Effector memory CD4-positive, alpha-beta T cell (primary cell): ENCODE data around the gene EPB41.
"Not testable (repeated sequence)": the region's sequence is repeated elsewhere in the genome, so short reads cannot be mapped to it uniquely, and the experiment has no call there.

ENCODE experiments used
- DNase-seq, 3 donors: peaks; one replicate each; pipeline ENCODE4 v3.0.0-alpha.2; 2020
- H3K27ac ChIP-seq: 2 replicates; pipeline ENCODE4 v1.7.0; 2013; ENCODE audit warnings: mild to moderate bottlenecking, low read length, moderate library complexity; ENCODE audit not compliant: insufficient read depth, poor library complexity, severe bottlenecking
- H3K27me3 ChIP-seq: replicated peaks from 2 replicates; pipeline ENCODE4 v1.7.0; 2013; ENCODE audit warnings: mild to moderate bottlenecking, low read length; ENCODE audit not compliant: insufficient read depth, control insufficient read depth, poor library complexity, severe bottlenecking
- H3K36me3 ChIP-seq: 2 replicates; pipeline ENCODE4 v1.7.0; 2013; ENCODE audit warnings: mild to moderate bottlenecking, low read length, moderate library complexity; ENCODE audit not compliant: control insufficient read depth, insufficient read depth
- H3K4me1 ChIP-seq: 2 replicates; pipeline ENCODE4 v1.7.0; 2013; ENCODE audit warnings: low read length, mild to moderate bottlenecking; ENCODE audit not compliant: control insufficient read depth, insufficient read depth, poor library complexity, severe bottlenecking
- H3K4me3 ChIP-seq: 2 replicates; pipeline ENCODE4 v1.7.0; 2013; ENCODE audit warnings: low read length, low read depth, mild to moderate bottlenecking; ENCODE audit not compliant: insufficient read depth, poor library complexity, severe bottlenecking
- H3K9me3 ChIP-seq: 2 replicates; pipeline ENCODE4 v1.7.0; 2013; ENCODE audit warnings: mild to moderate bottlenecking, low read length, moderate library complexity; ENCODE audit not compliant: control insufficient read depth

The EPB41 gene

DNA sequence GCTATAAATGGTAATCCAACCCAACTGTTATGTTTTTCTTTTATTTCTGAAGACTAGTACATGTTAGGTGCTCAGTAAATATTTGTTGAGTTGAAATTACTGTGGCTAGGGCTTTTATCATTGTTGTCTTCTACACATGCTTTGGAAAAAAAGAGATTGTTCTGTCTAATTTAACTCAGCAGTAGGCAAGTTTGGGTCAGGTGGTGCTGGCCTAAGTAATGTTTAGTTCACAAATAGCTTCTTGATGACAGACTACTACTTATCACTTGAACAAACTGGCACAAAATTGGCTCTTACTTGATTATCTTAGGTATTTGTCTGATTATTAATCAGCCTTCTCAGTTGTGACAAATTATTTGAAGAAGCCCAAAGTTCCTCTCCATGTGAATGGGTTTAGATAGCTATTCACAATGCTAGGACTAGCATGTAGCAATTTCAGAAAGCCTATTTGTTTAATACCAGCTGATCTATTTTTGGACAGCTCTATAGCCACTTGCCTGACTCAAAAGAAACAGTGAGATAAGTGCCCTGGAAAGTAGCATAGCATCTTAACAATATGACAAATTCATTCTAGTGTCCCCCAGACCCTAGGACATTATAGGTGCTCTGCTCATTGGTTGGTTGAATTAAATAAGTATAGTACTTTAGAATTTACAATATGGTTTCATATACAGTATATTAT, 176.7 kb downstream of the EPB41 start:
- H3K4me3 ChIP-seq: no peak overlapping the region
- H3K27me3 ChIP-seq: no peaks in the 10 kb centered on the region
- H3K36me3 ChIP-seq: peaks cover 35% of the 10 kb centered on the region
- H3K9me3 ChIP-seq: no peaks in the 10 kb centered on the region
- H3K4me1 ChIP-seq: no peaks in the 10 kb centered on the region
- DNase-seq: no peak
- H3K27ac ChIP-seq: no peak overlapping the region

DNA sequence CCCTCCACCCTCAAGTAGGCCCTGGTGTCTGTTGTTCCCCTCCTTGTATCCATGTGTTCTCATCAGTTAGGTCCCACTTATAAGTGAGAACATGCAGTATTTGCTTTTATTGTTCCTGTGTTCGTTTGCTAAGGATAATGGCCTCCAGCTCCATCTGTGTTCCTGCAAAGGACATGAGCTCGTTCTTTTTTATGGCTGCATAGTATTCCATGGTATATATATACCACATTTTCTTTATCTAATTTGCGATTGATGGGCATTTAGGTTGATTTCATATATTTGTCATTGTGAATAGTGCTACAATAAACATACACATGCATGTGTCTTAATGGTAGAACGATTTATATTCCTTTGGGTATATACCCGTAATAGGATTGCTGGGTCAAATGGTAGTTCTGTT, 178.3 kb downstream of the EPB41 start:
- not testable (repeated sequence) for DNase-seq, H3K27ac ChIP-seq, H3K27me3 ChIP-seq, H3K4me3 ChIP-seq, H3K4me1 ChIP-seq, H3K9me3 ChIP-seq
- peaks cover 48% of the 10 kb centered on the region for H3K36me3 ChIP-seq

DNA sequence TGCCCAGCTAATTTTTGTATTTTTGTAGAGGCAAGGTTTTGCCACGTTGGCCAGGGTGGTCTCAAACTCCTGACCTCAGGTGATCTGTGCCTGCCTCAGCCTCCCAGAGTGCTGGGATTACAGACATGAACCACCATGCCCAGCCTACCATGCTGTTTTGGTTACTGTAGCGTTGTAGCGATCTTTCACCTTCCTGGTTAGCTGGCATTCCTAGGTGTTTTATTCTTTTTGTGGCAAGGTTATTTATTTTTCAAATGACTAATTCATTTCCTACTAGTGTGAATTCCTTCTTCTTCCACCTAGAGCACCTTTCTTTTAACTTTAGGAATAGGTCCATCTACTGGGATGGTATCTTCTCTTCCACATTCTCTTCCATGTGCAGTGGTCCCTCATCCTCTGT, 180.1 kb downstream of the EPB41 start:
- H3K36me3 ChIP-seq: peaks cover 49% of the 10 kb centered on the region
- no peak for DNase-seq

DNA sequence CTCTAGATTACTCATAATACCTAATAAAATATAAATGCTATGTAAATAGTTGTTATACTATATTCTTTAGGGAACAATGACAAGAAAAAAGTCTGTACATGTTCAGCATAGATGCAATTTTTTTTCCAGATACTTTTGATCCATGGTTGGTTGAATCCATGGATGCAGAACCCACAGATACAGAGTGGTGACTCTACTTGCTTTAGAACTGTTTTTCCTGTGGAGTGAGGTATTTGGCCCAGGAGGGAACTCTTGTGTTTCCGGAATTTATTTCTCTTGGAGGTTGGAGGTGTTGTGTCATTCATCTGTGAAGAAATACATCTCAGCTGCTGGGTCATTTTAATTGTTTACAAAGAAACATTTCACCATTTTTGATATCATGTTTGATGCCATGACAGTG, 180.6 kb downstream of the EPB41 start:
- no peaks in the 10 kb centered on the region for H3K27me3 ChIP-seq
- no peaks in the 10 kb centered on the region for H3K9me3 ChIP-seq
- peaks cover 52% of the 10 kb centered on the region for H3K36me3 ChIP-seq
- no peak overlapping the region for H3K4me3 ChIP-seq
- no peaks in the 10 kb centered on the region for H3K4me1 ChIP-seq
- DNase-seq: no peak
- no peak overlapping the region for H3K27ac ChIP-seq

More for the DNA sequence above, 180.1 kb downstream of the EPB41 start:
- H3K4me1 ChIP-seq: no peaks in the 10 kb centered on the region
- H3K27ac ChIP-seq: no peak overlapping the region
- H3K27me3 ChIP-seq: no peaks in the 10 kb centered on the region
- no peaks in the 10 kb centered on the region for H3K9me3 ChIP-seq
- no peak overlapping the region for H3K4me3 ChIP-seq

DNA sequence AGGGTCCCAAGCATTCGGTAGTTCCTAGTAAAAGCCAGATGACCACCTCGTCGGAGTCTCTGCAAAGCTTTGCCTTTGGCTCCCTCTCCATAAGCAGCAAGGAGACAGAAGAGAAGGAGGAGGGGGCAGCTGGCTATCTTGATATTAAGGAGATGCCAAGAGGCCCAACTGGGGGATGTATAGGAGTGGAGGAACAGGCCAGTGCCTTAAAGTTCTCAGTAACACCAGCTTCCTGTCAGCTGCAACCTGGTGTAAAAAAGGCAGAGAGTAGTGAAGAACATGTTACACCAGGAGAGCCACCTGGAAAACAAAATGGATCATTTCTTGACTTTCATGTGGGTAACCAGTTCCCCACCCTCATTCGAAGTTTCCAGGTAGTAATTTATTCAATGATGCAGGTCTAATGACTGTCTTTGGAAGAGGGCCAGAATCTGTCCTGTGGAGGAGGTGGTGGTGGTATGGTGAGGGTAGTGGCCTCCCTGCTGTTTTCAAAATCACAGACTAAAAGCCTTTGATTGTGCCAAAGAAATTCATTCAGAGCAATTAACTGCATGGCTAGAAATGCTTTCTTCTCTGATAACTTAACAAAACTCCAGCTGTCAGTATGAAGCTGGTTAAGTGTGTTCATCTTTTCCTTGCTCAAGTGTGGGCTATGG, 182.0 kb downstream of the EPB41 start:
- Histone ChIP-seq H3K27ac (no peak overlapping the region), H3K4me1 (no peaks in the 10 kb centered on the region), H3K36me3 (peaks cover 56% of the 10 kb centered on the region), H3K27me3 (no peaks in the 10 kb centered on the region), H3K4me3 (no peak overlapping the region), H3K9me3 (no peaks in the 10 kb centered on the region)
- DNase-seq: no peak

DNA sequence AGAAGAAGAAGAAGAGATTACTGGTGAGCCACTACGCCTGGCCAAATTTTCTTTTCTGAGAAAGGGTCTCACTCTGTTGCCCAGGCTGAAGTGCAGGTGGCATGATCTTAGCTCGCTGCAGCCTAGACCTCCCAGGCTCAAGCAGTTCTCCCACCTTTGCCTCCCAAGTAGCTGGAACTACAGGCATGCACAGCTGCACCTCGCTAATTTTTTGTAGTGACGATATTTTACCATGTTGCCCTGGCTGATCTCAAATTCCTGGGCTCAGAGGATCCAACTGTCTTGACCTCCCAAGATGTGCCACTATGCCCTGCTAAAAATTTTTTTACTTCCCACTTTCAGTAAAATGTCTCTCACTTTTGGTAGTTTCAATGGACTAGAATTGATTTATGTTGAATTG, 184.9 kb downstream of the EPB41 start:
- no peaks in the 10 kb centered on the region for H3K27me3 ChIP-seq
- no peaks in the 10 kb centered on the region for H3K4me1 ChIP-seq
- no peak for DNase-seq
- H3K4me3 ChIP-seq: no peak overlapping the region
- no peak overlapping the region for H3K27ac ChIP-seq
- peaks cover 59% of the 10 kb centered on the region for H3K36me3 ChIP-seq
- H3K9me3 ChIP-seq: no peaks in the 10 kb centered on the region

DNA sequence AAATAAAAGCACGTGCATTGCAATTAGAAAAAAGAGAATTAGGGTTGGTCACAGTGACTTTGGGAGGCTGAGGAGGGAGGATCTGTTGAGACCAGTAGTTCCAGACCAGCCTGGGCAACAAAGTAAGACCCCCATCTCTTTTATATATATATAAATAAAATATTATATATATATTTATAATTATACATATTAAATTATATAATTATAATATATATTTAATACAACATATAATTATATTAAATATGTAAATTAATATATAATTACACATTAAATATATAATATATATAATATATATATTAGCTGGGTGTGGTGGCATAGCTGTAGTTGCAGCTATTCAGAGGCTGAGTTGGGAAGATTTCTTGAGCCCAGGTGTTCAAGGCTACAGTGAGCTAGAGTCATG, 186.1 kb downstream of the EPB41 start:
- no peaks in the 10 kb centered on the region for H3K27me3 ChIP-seq
- H3K36me3 ChIP-seq: peaks cover 58% of the 10 kb centered on the region
- no peaks in the 10 kb centered on the region for H3K4me1 ChIP-seq
- no peak for DNase-seq
- no peaks in the 10 kb centered on the region for H3K9me3 ChIP-seq
- H3K27ac ChIP-seq: no peak overlapping the region
- no peak overlapping the region for H3K4me3 ChIP-seq

DNA sequence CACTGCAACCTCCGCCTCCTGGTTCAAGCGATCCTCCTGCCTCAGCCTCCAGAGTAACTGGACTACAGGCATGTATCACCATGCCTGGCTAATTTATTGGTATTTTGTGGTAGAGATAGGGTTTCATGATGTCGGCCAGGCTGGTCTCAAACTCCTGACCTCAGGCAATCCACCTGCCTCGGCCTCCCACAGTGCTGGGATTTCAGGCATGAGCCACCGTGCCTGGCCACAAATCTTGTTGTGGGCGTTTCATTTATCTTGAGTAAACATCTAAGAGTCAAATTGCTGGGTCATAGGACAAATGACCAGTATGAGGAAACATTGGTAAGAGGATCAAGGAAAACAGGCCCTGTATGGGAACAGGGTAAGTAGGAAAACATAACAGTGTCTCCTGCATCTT, 191.5 kb downstream of the EPB41 start:
- no peak overlapping the region for H3K27ac ChIP-seq
- DNase-seq: no peak
- H3K4me3 ChIP-seq: no peak overlapping the region
- no peaks in the 10 kb centered on the region for H3K9me3 ChIP-seq
- no peaks in the 10 kb centered on the region for H3K27me3 ChIP-seq
- H3K4me1 ChIP-seq: no peaks in the 10 kb centered on the region
- H3K36me3 ChIP-seq: peaks cover 37% of the 10 kb centered on the region

DNA sequence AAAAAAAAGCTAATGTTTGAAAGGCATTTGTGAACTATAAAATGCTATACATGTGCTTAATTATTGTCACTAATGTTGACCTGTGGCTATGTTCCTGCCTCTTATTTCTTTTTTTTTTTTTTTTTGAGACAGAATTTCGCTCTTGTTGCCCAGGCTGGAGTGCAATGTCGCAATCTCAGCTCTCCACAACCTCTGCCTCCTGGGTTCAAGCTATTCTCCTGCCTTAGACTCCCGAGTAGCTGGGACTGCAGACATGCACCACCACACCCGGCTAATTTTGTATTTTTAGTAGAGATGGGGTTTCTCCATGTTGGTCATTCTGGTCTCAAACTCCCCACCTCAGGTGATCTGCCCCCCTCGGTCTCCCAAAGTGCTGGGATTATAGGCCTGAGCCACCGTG, 193.7 kb downstream of the EPB41 start:
- H3K27ac ChIP-seq, H3K27me3 ChIP-seq, H3K4me3 ChIP-seq, DNase-seq, H3K4me1 ChIP-seq, H3K9me3 ChIP-seq: not testable (repeated sequence)
- peaks cover 40% of the 10 kb centered on the region for H3K36me3 ChIP-seq

DNA sequence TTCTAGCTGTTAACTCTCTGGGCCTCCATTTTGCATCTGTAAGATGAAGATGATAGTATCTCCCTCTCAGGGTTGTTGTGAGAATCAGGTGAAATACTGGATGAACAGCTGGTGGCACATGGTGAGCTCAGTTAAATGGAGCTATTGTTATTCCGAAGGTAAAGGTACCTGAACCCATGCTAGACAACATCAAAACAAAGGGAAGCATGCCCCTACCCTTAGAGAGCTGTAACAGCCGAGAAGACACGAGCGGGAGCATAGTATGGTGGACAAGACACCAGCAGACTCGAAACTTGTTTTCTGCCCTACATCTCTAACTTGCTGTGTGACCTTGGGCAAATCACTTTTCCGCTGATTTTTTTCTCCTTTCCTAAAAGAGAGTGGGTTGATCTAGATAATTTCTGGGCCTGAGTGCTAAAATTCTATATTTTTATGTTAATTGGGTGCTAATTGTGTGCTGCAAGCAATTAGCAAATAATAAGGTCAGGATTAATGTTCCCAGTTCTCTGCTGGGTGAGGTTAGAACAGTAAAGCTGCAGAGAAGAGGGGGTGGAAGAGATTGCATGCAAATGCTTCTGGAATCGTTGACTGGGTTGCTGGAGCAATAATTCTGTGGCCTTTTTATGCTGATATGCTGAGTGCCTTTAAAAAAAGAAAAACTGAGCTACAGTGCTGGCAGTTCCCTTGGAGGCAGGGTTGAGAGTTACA, 198.5 kb downstream of the EPB41 start:
- Histone ChIP-seq H3K36me3 (peaks cover 76% of the 10 kb centered on the region), H3K9me3 (no peaks in the 10 kb centered on the region), H3K4me1 (no peaks in the 10 kb centered on the region), H3K27me3 (no peaks in the 10 kb centered on the region), H3K4me3 (no peak overlapping the region), H3K27ac (no peak overlapping the region)
- no peak for DNase-seq
